Smooth muscle cell (in vitro differentiated cells): ENCODE results near the gene SETD1B. TPM values are rescaled to one million over a fixed set of nuclear protein-coding genes. Genes with fewer than 3 reads are reported as not detected.

Experiments
- DNase-seq: peaks from one replicate; lab custom pipeline; 2025; ENCODE audit not compliant: unreplicated experiment; lab: John Stamatoyannopoulos, UW
- H2AFZ ChIP-seq: fragments of 200-600 bp; sonication (generic); 2 replicates; pipeline ENCODE4 v1.6.0; 2016; ENCODE audit warnings: antibody characterized with exemption, low read depth, mild to moderate bottlenecking
- H3F3A ChIP-seq: fragments of 200-600 bp; sonication (generic); 2 replicates; pipeline ENCODE4 v1.6.0; 2017; ENCODE audit warnings: antibody characterized with exemption, low read depth
- H3K27ac ChIP-seq: fragments of 200-600 bp; sonication (generic); 2 replicates; pipeline ENCODE4 v1.5.1; 2016; ENCODE audit warnings: low read depth, mild to moderate bottlenecking
- H3K27me3 ChIP-seq: fragments of 200-600 bp; sonication (generic); 2 replicates; pipeline ENCODE4 v1.6.1; 2016; ENCODE audit warnings: low read depth, mild to moderate bottlenecking
- H3K36me3 ChIP-seq: fragments of 200-600 bp; sonication (generic); 2 replicates; pipeline ENCODE4 v1.5.1; 2016; ENCODE audit warnings: low read depth
- H3K4me1 ChIP-seq: fragments of 200-600 bp; sonication (generic); 2 replicates; pipeline ENCODE4 v1.5.1; 2016; ENCODE audit warnings: low read depth
- H3K4me2 ChIP-seq: fragments of 200-600 bp; sonication (generic); 2 replicates; pipeline ENCODE4 v1.6.0; 2016; ENCODE audit warnings: mild to moderate bottlenecking
- H3K4me3 ChIP-seq: fragments of 200-600 bp; sonication (generic); 2 replicates; pipeline ENCODE4 v1.5.1; 2016; ENCODE audit warnings: mild to moderate bottlenecking
- H3K79me2 ChIP-seq: fragments of 200-600 bp; sonication (generic); 2 replicates; pipeline ENCODE4 v1.6.0; 2016; ENCODE audit warnings: low read depth, mild to moderate bottlenecking
- H3K9ac ChIP-seq: fragments of 200-600 bp; sonication (generic); 2 replicates; pipeline ENCODE4 v1.6.0; 2016; ENCODE audit warnings: low read depth
- H3K9me3 ChIP-seq: fragments of 200-600 bp; sonication (generic); replicated peaks from 2 replicates; pipeline ENCODE4 v1.5.1; 2016; ENCODE audit warnings: low read depth
- H4K20me1 ChIP-seq: fragments of 200-600 bp; sonication (generic); 2 replicates; pipeline ENCODE4 v1.6.0; 2016; ENCODE audit warnings: low read depth
- WGBS: methylation state at CpG from one replicate; pipeline ENCODE4 v1.1.7; 2016; ENCODE audit warnings: low lambda C conversion rate; 5-methylcytosine and 5-hydroxymethylcytosine counted together
- polyA plus RNA-seq: library from polyadenylated mRNA; unstranded; fragments of >200 nt; fragmentation: Nextera tagmentation; extraction: Ambion mirVana; gene quantifications from 2 replicates; pipeline ENCODE4 v1.2.1, GENCODE V29; 2016
- total RNA-seq: library from RNA; depleted of rRNA; stranded (reverse); fragments of >200 nt; gene quantifications from 2 replicates; pipeline ENCODE4 v1.2.3, GENCODE V29; 2014
- TF ChIP-seq, protein P1 (sequence below): fragments of 200-600 bp; sonication (generic); IDR thresholded peaks from 2 replicates; pipeline ENCODE4 v1.5.1; 2017; ENCODE audit warnings: borderline replicate concordance, mild to moderate bottlenecking, antibody characterized with exemption; ENCODE audit not compliant: insufficient read depth, poor library complexity, severe bottlenecking

The SETD1B gene
- total and polyA plus RNA-seq, 2 experiments from 2014 or later: 1.9 to 4.2 TPM

GRCh38 chr12:121817648-121818043 is 13.8 kb downstream of the SETD1B start:
- Histone ChIP-seq H3K27ac (no peak overlapping the region), H2AFZ (no peak overlapping the region), H3K9me3 (no peaks in the 10 kb centered on the region), H3K36me3 (no peaks in the 10 kb centered on the region), H3K9ac (no peak overlapping the region), H3K4me3 (no peak overlapping the region), H3K4me2 (no peak overlapping the region), H4K20me1 (peaks cover 38% of the 10 kb centered on the region), H3F3A (no peaks in the 10 kb centered on the region), H3K27me3 (no peaks in the 10 kb centered on the region), H3K79me2 (peaks cover 24% of the 10 kb centered on the region), H3K4me1 (peaks cover 4% of the 10 kb centered on the region)
- DNase-seq: no peak
- TF ChIP-seq, protein P1, sequence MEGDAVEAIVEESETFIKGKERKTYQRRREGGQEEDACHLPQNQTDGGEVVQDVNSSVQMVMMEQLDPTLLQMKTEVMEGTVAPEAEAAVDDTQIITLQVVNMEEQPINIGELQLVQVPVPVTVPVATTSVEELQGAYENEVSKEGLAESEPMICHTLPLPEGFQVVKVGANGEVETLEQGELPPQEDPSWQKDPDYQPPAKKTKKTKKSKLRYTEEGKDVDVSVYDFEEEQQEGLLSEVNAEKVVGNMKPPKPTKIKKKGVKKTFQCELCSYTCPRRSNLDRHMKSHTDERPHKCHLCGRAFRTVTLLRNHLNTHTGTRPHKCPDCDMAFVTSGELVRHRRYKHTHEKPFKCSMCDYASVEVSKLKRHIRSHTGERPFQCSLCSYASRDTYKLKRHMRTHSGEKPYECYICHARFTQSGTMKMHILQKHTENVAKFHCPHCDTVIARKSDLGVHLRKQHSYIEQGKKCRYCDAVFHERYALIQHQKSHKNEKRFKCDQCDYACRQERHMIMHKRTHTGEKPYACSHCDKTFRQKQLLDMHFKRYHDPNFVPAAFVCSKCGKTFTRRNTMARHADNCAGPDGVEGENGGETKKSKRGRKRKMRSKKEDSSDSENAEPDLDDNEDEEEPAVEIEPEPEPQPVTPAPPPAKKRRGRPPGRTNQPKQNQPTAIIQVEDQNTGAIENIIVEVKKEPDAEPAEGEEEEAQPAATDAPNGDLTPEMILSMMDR: no peak
- 96% methylated on average over 18 of the region's 18 CpGs for WGBS

- H3K36me3 ChIP-seq: no peaks in the 10 kb centered on the region
- peaks cover 23% of the 10 kb centered on the region for H4K20me1 ChIP-seq
- H3K4me2 ChIP-seq: no peak overlapping the region
- H3K4me1 ChIP-seq: no peaks in the 10 kb centered on the region
- TF ChIP-seq, protein P1: no peak
- H3K9ac ChIP-seq: no peak overlapping the region
- H3K4me3 ChIP-seq: no peak overlapping the region
- H3K27ac ChIP-seq: no peak overlapping the region
- H3K27me3 ChIP-seq: no peaks in the 10 kb centered on the region
- H3F3A ChIP-seq: no peaks in the 10 kb centered on the region
- DNase-seq: no peak
- 94% methylated on average over 22 of the region's 22 CpGs for WGBS
- H2AFZ ChIP-seq: no peak overlapping the region
- no peaks in the 10 kb centered on the region for H3K9me3 ChIP-seq
- peaks cover 11% of the 10 kb centered on the region for H3K79me2 ChIP-seq
These were observed 15.6 kb downstream of the SETD1B start for GRCh38 chr12:121819212-121819949.

DNA sequence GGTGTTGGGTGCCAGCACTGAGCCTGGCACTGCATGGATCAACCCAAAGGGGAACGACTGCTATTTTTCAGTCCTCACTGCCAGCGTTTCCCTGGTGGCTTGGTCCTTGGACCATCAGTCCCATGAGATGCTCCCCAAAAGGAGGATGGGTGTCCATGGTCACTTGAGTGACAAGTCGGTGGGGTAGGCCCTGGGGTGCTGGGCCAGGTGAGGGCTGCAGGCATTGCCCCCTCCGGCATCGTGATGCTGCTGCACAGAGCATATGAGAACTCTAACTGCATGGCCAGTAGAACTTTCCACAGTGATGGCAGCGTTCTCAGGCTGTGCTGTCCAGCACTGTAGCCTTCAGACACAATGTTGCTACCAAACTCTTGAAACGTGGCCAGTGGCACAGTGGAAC is 16.2 kb downstream of the SETD1B start:
- DNase-seq: no peak
- TF ChIP-seq, protein P1: no peak
- Histone ChIP-seq H3K9ac (no peak overlapping the region), H3K9me3 (no peaks in the 10 kb centered on the region), H2AFZ (no peak overlapping the region), H4K20me1 (peaks cover 18% of the 10 kb centered on the region), H3K36me3 (no peaks in the 10 kb centered on the region), H3K4me2 (no peak overlapping the region), H3F3A (no peaks in the 10 kb centered on the region), H3K4me3 (no peak overlapping the region), H3K27ac (no peak overlapping the region), H3K4me1 (no peaks in the 10 kb centered on the region), H3K79me2 (peaks cover 5% of the 10 kb centered on the region), H3K27me3 (no peaks in the 10 kb centered on the region)
- WGBS: 92% methylated on average over 7 of the region's 7 CpGs
